ENCODE measurements around the gene SUSD3.

Gene SUSD3

DNA sequence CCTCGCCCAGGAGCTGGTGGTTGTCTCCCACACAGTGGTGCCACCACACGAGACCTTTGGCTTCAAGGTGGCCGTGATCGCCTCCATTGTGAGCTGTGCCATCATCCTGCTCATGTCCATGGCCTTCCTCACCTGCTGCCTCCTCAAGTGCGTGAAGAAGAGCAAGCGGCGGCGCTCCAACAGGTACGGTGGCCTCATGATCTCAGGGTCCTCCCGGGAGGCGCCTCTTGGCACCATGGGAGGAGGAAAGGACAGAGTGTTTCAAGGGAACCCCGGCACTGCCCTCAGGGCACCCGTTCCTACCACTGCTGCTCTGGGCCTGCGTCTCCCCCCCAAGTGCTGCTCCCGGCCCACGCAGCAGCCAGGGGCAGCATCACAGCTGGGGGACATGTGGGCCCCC, 19.3 kb downstream of the SUSD3 start:
- no peak for DNase-seq

DNA sequence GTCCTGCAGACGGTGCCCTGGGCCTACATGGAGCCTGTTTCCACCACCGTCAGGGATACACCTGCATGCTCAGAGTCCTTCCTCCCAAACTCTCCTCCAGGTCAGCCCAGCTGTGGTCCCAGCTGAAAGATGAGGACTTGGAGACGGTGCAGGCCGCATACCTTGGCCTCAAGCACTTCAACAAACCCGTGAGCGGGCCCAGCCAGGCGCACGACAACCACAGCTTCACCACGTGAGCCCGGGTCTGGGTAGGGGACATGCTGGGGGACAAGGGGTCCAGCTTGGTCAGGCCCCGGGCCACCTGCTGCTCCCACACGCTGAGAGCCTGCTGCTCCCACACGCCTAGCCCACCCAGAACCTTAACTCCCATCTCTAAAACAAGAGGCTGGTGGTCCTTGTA, 20.9 kb downstream of the SUSD3 start:
- DNase-seq, result no peak

- no peak for DNase-seq
Measured at GRCh38 chr9:93080406-93080805, 21.9 kb downstream of the SUSD3 start.

- DNase-seq, result no peak
Measured at GRCh38 chr9:93081081-93081529, 22.6 kb downstream of the SUSD3 start.

GRCh38 chr9:93081931-93082330, 23.4 kb downstream of the SUSD3 start:
- no peak for DNase-seq

DNA sequence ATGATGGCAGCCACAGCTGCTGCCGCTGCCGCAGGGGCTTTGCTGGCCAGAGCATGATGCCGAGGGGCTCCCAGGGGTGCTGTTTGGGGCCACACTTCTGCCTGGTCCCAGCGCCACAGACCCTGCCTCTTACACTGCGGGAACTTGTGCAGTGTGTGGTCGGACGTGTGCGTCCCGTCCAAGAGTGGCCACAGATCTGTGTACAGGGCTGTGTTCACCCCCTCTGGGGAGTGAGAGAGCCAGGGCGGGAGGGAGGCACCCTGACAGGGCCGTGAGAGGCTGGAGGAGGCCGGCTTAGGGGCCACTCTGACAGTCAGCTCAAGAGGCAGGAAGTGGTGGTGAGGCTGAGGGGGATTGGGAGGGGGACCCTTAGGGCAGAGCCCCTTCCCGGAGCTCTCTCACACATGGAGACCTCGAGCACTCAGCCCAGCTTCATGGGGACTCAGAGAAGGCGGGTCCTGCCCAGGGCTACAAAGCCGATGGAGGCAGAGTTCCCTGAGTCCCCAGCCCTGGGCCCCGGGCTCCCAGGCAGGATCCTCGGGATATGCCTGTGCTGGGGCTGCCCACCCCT, 24.4 kb downstream of the SUSD3 start:
- DNase-seq, result no peak

GRCh38 chr9:93083592-93084470, 25.3 kb downstream of the SUSD3 start:
- no peak for DNase-seq

- no peak for DNase-seq
Measured at GRCh38 chr9:93084471-93084881, 26.0 kb downstream of the SUSD3 start.

GRCh38 chr9:93085676-93086075, 27.2 kb downstream of the SUSD3 start:
- no peak for DNase-seq

GRCh38 chr9:93086447-93087224, 28.1 kb downstream of the SUSD3 start:
- no peak for DNase-seq

DNA sequence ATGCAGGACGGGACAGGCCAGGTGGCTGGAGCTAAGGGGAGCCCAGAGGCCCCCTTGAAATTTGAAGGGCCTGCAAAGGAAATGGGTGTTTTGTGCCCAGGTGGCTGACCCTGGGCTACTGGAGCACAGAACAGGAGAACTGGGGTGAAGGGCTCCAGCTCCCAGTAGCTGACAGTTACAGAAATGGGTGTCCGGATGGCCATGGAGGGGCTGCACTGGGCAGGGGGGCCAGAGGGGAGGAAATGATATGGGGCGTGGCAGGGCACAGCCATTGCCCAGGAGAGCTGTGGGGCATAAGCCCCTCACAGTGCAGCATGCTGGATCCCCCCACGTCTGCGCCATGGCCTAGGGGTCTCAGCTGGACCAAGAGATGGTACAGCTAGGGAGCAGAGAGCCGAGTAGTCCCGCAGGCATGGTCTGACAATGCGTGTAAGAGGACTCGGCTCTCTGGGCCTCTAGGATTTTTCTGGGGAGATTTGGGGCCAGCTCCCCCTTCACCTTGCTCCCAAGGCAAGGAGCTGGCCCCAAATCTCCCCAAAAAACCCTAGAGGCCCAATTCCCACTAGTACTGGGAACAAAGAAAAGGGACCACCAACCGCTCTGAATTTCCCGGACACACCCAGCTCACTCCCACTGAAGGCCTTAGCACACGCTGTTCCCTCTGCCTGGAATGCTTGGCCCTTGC, 29.6 kb downstream of the SUSD3 start:
- no peak for DNase-seq

- DNase-seq, result no peak
Measured at GRCh38 chr9:93088656-93089015, 30.1 kb downstream of the SUSD3 start.

DNA sequence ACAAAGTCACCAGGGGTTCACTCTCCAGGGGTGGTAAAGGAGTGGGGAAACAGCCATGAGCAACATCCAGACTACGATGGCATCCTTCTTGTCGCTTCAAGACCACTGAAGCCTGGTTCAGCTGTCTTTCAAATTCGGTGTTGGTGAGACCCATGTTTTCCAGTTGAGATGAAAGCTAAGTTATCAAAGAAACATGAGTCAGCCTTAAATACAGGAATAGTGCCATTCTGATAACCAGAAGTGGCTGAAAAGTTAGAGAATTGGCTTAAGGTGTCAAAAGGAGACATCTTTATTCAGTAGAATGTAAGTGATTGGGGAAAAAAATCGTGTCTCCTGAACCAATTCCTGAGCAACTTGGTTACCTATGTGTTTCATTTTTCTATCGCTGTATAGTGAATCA, 30.5 kb downstream of the SUSD3 start:
- DNase-seq, result no peak

GRCh38 chr9:93089481-93089991, 31.0 kb downstream of the SUSD3 start:
- DNase-seq, result no peak

GRCh38 chr9:93090091-93090655, 31.7 kb downstream of the SUSD3 start:
- DNase-seq, result no peak

DNA sequence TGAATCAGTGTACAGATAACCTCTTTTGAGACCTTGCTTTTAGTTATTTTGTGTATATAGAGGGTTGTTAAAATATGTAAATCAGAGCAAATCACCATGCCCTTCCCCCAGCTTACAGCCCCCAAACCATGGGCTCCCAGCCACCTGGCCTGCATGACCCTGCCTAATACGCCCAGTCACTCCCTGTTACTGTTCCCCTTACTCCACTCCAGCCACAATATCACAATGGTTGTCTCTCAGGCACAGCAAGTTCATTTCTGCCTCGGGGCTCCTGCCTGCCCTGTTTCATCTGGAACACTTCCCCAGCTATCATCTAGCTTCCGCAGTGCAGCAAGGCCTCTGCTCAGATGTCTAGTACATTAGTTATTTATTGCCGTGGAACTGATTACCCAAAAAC, 32.6 kb downstream of the SUSD3 start:
- DNase-seq, result no peak

DNA sequence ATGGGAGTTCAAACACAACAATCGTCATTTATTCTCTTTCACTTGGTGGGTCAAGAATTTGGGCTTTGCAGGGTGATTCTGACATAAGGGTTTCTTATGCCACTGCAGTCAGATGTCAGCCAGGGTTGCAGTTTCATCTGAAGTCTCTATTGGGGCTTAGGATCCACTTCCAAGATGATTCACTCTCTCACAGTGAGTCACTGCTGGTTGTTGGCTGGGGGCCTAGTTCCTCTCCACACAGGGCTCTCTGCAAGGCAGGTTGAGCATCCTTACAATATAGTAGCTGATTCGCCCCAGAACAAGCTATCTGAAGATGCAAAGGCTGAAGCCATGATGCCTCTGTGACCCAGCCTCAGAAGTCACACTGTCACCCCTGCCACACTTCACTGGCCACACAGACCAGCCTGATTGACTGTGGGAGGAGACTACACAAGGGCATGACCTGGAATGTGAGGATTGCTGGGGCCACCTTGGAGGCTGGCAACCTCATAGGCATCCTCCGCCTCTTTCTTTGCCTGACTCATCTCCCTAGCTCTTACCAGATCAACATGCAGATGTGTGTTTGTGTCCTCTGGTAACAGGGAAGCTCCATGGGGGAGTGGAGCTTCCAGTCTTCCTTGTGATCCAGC, 33.1 kb downstream of the SUSD3 start:
- DNase-seq, result no peak

GRCh38 chr9:93092251-93092991, 33.9 kb downstream of the SUSD3 start:
- no peak for DNase-seq

DNA sequence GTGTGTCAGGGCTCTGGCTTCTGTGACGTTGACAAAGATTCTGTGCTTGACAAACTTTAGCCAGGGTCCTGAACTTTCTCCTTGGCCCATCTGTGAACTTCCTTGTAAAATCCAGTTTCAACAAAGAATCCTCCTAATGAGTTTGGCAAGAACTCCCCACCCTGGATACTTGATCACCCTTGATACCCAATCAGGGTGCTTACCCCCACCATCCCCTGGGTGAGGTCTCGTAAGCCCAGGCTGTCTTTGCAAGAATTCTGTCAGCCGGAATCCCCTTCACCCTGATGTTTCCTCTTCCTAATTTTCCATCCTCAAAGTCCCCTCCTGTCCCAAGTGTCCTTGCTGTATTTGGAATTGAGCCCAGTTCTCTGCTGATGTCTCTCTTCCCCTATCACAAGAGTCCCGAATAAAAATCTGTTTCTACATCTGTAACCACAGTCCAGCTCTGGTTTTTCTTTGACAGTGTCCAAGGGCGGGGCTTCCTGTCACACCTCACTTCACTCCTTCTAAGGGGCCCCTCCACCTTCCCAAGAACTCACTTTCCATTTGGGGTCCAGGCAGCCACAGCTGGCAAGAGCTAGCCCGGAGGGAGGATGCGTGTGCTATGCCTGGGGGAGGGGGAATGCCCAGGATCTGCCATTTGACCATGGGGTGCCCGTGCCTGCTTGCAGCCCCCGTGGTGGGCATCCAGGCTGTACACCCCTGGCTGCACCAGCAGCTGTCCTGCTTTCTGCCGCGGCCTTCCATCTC, 34.8 kb downstream of the SUSD3 start:
- no peak for DNase-seq

DNA sequence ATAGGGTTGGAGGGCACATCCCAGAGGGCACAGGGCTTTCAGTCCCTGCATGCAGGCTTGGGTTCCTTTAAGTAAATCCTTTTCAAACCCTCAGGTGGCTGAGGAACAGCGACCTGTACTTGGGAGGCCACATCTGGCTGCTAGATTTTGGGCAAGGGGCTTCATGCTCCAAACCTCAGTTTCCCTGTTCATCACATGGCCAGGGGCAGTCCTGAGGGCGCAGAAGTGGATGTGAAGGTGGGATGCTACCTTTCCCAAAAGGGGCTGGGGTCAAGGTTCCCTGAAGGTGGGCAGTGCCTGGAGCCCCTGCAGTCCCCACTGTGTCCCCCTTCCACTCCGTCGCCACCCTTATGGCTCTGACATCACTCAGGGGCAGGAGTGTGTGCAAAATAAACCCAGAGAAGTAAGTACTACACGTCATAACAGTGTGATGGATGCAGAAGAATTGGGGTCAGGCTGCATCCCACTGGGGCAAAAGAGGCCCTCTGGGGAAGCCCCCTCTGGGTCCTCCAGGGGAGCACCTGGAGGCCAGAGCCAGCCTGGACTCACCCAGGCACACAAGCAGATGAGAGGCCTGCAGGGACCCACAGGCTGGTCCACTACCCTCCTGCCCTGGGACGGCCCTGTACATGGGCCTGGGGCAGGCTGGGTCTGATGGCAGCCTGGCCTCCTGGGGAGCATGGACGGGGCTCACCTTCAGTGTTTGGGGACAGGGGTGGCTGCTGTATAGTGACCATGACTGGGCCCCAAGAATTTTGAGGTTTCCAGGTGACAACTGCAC, 35.6 kb downstream of the SUSD3 start:
- no peak for DNase-seq
